HEK293 (cell line): ENCODE measurements around the gene IRX5.

Experiments
- CTCF ChIP-seq: fragments of 450-650 bp; formaldehyde crosslinking; IDR thresholded peaks from 2 replicates; pipeline ENCODE4 v1.5.1; 2016; ENCODE audit warnings: missing biosample characterization, missing genetic modification characterization
- MYNN ChIP-seq: fragments of 450-650 bp; formaldehyde crosslinking; IDR thresholded peaks from 2 replicates; pipeline ENCODE4 v1.5.1; 2016; ENCODE audit warnings: missing biosample characterization, missing genetic modification characterization, borderline replicate concordance
- PRDM10 ChIP-seq: fragments of 450-650 bp; formaldehyde crosslinking; IDR thresholded peaks from 2 replicates; pipeline ENCODE4 v1.5.1; 2016; ENCODE audit warnings: missing biosample characterization, missing genetic modification characterization
- ZNF121 ChIP-seq: fragments of 450-650 bp; formaldehyde crosslinking; IDR thresholded peaks from 2 replicates; pipeline ENCODE4 v1.5.1; 2016; ENCODE audit warnings: missing biosample characterization, missing genetic modification characterization
- ZNF274 ChIP-seq, 2 experiments: fragments of 200-500 bp in 1 of 2; fragments of 450-650 bp in 1 of 2; sonication (Bioruptor generic) in 1 of 2; formaldehyde crosslinking in 1 of 2; IDR thresholded peaks; 2 replicates each; pipeline versions ENCODE4 v1.5.1 to v1.6.1; 2014 to 2016; ENCODE audit warnings: borderline replicate concordance in 1 of 2, inconsistent platforms in 1 of 2, low read length in 1 of 2, missing biosample characterization in 1 of 2, missing genetic modification characterization in 1 of 2
- ZNF416 ChIP-seq: fragments of 450-650 bp; formaldehyde crosslinking; IDR thresholded peaks from 2 replicates; pipeline ENCODE4 v1.5.1; 2016; ENCODE audit warnings: missing biosample characterization, missing genetic modification characterization
- ZNF544 ChIP-seq: fragments of 450-650 bp; formaldehyde crosslinking; IDR thresholded peaks from 2 replicates; pipeline ENCODE4 v1.5.0; 2017; ENCODE audit warnings: missing biosample characterization, missing genetic modification characterization
- ZNF701 ChIP-seq: fragments of 450-650 bp; formaldehyde crosslinking; IDR thresholded peaks from 2 replicates; pipeline ENCODE4 v1.5.1; 2016; ENCODE audit warnings: missing biosample characterization, missing genetic modification characterization

GRCh38 chr16:54954220-54954619 lies 23.6 kb downstream of the IRX5 start:
- TF ChIP-seq PRDM10 (tag by site-specific recombination) (no peak), CTCF (tag by site-specific recombination) (no peak), ZNF544 (tag by site-specific recombination) (no peak), ZNF121 (tag by site-specific recombination) (no peak), ZNF416 (tag by site-specific recombination) (no peak), ZNF274 (IDR thresholded peaks at IDR 0.05; ENCODE audit: low read length) (no peak), ZNF274 (tag by site-specific recombination; IDR thresholded peaks at IDR 0.05; ENCODE audit: borderline replicate concordance) (no peak), ZNF701 (tag by site-specific recombination) (no peak), MYNN (no peak)
